ENCODE results near the gene OTOF.

OTOF gene

DNA sequence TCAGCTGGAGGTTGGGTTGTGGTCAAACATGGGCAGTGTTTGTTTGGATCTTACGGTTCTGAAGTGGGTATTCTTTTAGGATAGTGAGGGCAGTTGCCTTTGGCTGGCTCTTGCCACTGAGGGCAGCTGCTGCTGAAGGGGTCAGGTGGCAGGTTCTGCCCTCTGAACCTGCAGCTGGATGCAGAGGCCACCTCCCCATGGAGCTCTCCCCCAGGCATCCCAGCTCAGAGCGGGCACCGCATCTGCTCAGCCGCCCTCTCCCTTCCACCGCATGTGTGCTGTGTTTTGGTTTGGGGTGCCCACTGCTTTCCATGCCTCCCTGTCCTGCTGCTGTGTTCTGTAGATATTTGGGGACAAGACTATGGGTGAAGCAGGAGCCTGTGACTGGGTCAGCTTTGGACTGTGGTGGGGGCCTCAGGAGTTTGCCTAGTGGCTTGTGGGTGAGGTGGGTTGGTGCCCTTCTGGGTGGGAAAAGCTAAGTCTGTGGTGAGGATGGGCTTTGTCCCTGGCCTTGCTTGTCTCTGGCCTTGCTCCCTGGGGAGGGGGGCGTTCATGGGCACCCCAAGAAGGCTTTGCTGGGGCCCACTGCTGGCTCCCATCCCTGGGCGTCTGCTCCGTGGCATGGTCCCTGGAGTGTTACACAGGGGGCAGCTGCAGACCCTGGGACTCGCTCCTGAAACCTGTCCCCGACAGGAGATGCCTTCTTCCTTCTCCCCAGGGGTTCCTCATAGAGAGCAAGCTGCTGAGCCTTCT is 28.5 kb downstream of the OTOF start:
- DNase-seq (ENCODE audit: low spot score), result no peak

DNA sequence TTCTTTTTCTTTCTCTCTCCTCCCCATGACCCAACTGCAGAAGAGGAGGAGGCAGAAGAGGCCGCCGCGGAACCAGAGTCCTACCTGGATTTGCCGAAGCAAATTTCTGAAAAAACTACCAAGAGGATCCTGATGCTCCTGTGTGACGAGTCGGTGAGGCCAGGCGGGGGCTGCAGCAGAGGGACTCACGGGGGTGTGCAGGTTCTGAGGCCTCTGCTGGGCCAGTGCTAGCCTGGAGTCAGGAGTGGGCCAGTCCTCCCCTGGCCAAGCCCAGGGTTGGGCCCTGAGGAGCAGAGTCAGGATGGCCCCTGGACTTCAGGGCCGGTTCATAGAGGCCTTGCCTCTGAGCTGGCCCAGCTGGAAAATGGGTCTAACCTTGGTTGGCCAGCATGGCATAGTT is 29.3 kb downstream of the OTOF start:
- DNase-seq (ENCODE audit: low spot score), result no peak

DNA sequence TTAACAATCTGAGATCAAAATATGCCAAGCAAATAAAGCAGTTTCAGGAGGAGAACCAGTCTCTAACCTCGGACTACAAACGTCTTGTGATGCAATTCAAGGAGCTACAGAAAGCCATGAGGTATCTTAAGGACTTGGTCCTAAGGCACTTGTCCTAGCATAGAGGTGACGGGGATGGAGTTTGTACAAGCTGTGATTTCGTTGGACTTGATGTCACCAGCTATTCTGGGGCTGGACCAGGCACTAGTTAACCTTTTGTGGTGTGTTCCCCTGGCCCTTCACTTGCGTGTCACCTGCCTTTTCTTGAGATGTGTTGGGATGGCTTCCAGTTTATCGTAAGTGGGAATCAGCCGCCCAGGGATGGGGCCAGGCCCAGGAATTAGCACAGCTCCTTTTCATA is 33.7 kb downstream of the OTOF start:
- DNase-seq (ENCODE audit: low spot score), result no peak

DNA sequence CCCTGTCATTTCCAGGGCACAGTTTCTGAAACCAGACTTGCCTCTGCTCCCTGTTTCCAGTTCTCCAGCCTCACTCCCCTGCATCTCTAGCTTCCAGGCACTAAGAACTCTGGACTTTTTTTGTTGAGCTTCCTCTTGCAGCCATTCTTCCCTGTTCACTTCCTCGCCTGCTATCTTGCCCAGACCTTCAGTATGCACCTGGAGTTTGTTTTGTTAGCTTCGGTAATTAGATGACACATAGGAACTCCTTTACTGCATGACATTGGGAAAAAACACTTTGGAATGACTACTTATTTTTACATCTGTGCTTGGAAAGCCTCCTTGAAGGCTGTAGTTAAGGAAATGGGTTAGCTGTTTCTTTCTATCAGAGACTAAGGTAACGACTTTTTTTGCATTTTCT is 35.2 kb downstream of the OTOF start:
- no peak for DNase-seq (ENCODE audit: low spot score)

DNA sequence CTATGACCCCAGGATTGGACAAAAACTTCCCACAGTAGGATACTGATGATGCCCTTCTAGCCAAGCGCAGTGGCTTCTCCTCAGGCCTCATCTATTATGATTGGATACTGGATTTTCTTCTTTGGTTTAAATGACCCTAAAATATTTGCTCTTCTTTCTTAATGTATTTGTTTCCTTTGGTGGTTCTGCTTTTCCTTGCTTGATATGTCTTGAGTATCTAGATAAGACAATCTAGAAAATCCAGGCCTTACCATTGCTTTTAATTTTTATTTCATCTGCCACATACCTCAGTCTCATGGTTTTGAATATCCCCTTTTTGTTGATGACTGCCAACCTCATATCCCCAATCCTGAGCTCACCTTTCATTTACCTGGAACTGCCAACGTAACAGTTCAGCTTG is 35.6 kb downstream of the OTOF start:
- no peak for DNase-seq (ENCODE audit: low spot score)

DNA sequence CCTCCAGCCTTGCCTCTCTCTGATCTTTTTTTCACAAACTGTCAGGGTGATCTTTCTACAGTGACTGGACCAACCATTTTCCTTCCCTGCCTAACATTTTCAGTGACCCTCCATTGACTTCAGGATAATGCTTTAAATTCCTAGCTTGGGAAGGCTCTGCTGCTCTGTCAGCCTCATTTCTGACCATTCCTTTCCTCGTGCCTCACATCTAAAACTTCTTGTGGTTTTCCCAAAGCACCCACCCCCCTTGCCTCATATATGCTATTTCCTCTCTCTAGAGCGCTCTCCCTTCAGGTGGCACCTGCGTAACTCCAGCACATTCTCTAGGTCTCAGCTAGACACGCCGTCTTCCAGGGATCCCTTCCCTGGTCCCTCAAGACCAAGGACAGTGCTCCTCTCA is 39.0 kb downstream of the OTOF start:
- DNase-seq (ENCODE audit: low spot score), result no peak

DNA sequence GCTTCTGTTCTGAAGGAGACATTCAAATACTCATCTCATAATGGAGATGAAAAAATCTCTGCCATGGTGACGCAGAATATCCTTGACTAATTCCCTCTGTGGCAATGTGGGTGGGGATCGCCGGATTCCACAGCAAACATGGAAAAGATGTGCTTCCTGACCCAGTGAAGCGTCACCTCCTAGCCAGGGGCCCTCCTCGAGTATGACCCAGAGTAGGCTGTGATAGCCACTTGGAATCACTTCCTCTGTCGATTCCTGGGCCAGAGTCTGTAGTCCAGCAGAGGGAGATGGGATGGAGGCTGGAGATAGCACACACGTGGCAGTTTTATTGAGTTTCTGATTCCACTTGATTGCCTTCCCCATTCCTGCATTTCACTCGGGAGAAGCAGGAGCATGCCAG is 39.4 kb downstream of the OTOF start:
- no peak for DNase-seq (ENCODE audit: low spot score)

DNA sequence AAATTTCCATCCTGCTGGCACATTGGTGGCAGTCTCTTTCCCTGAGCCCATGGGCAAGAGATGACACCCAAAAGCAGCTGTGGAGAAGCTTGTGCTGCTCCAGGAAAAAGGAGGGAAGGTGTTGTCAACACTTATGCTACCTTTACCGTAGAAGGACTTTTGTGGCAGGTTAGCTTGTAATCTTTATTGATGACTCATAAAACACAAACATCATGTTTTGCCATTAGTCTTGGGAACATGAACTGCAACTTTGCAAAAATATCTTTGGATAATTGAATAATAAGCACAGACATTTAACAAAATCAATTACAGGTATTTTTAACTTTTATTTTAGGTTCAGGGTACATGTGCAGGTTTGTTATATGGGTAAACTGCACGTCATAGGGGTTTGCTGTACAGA is 42.8 kb downstream of the OTOF start:
- DNase-seq (ENCODE audit: low spot score), result no peak

DNA sequence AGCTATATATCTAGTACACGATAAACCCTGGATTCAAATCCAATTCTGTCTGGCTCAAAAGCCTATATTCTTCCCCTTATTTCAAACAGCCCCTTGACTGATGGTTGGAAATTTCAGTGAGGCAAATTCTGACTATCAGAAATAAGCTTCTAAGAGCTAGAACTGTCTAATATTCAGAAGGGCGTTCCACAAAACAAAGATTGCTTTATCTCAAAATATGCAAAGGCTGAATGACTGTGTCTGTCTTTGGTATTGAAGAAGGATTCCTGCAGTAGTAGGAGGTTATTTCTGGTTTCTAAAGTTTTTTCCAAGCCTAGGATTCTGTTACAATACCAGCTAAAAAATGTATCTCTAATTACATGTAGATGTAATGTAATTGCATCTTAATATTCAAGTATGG is 45.1 kb downstream of the OTOF start:
- peak; percentile 86 for DNase-seq (ENCODE audit: low spot score)

DNA sequence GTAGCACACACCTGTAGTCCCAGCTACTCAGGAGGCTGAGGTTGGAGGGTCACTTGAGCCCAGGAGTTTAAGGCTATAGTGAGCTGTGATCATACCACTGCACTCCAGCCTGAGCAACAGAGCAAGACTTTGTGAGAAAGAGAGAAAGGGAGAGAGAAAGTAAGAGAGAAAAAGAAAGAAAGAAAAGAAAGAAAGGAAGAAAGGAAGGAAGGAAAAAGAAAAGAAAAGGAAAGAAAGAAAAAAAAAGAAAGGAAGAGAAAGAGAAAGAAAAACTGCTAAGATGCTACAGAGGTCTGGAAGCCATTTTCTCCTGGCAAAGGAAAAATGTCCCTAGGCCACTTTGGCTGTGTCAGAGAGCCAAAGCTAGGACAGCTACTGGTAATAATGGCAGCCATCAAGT is 45.6 kb downstream of the OTOF start:
- DNase-seq (ENCODE audit: low spot score), result no peak

DNA sequence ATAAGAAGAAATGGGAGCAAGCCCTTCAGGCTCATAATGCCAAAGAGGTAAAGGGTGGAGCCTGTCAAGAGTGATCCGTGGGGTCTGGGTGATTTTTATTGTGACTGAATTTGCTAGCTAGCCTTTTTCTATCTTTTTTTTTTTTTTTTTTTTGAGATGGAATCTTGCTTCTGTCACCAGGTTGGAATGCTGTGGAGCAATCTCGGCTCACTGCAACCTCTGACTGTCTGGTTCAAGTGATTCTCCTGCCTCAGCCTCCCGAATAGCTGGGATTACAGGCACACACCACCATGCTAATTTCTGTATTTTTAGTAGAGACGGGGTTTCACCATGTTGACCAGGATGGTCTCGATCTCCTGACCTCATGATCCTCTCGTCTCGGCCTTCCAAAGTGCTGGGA is 47.1 kb downstream of the OTOF start:
- no peak for DNase-seq (ENCODE audit: low spot score)

DNA sequence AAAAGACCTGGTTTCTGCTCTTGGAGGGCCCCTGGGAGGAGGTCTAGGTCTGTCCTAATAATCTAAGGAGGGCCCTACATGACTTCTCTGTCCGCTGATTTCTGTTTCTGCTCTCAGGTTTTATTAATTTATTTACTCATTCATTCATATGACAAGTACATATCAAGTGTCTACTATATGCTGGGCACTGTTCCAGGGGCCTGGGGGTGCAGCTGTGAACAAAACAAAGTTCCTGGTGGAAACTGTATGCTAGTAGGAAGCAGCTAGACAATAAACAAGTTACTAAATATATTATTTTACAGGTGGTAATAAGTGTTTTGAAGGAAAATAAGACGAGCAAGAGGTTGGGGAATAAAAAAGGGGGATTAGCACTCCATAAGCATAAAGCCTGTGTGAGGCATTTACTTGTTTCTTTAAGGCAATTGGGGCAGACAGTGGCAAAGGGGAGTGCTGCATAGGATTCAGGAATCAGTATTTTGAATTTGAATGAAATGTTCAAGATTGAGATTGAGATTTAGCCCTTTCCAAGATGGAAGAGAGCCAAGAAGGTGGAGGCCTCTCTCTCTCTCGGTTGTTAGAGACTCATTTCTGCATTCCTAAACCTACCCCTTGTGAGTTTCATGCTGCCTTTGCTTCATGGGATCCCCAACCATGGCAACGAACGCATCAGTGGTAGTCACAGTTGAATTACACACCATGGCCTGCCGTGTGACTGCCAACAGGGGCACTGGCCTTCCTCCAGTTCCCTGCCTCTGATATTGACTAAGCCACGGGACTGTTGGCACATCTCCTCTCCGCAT is 47.9 kb downstream of the OTOF start:
- no peak for DNase-seq (ENCODE audit: low spot score)

DNA sequence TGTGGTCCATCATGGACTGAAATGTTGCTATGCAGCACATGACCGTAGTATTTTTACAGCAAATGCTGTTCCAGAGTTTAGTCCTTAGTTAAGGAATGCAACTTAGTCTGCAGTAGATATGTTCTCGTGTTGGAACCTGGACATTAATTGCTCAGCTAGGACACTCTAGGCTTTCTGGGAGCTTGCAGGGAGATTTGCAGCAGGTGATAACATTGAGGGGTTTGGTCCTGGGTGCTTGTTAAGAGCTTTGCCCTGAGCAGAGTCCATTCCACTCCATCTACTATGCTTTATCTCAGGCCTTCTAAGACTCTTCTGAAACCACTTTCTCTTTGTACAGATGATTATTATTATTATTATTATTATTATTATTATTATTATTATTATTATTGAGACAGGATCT is 49.1 kb downstream of the OTOF start:
- no peak for DNase-seq (ENCODE audit: low spot score)

DNA sequence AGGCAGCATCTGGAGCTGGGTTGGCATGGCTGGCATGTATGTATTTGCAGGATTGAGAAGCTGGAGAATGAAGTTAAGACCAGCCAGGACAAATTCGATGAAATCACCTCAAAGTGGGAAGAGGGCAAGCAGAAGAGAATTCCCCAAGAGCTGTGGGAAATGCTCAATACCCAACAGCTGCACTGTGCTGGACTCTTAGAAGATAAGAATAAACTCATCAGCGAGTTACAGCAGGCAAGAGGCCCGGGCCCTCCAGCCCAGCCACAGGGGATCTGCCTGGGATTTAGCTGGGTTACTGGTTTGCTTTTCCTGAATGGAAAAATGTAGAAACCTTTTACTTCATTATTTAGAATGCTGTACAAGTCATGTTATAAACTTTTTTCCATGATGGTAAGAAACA is 53.7 kb downstream of the OTOF start:
- no peak for DNase-seq (ENCODE audit: low spot score)

DNA sequence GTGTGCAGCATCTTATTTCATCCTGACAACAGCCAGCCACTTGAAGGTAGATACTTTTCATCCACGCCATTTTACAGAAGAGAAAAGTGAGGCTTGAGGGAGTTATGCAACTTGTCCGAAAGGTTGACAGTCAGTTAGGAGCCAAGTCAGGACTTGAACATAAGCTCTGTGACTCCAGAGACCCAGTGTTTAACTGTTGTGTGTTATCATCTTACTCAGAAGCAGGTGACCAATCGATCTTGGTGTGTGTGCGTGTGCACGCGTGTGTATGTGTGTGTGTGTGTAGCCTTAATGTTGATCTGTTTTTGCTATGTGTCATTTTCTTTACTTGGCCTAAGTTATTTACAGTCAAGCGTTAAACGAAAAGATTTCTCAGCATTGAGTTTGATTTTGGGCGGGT is 54.2 kb downstream of the OTOF start:
- no peak for DNase-seq (ENCODE audit: low spot score)

DNA sequence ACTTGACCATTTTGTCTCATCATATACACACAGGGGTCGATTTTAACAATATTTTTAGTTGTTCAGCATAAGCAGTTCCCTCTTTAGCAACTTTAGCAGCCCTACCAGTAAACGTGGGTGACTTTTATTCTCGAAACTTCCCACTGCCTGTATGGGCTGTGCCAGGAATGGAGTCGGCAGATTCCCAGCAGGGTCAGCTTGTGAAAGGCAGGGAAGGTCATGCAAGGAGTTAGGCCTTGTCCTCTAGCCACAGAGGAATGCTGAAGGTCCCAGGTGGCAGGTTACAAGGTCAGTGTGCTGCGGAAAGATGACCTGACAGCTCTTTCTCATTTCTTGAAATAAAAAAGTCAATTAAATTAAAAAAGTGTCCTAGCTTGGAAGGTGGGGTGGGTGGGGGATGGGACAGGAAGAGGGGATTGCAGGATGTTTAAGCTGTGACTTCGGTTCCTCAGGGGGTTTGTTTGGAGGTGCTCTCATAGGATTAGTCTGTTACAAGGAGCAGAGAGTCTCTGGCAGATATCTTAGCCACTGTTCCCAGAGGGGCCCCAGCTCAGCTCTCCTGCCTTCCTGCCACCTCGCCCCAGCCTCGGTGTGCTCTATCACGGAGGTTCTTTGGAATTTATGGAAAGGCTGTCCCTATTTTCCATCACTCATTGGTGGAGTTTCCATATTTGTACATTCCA is 54.8 kb downstream of the OTOF start:
- no peak for DNase-seq (ENCODE audit: low spot score)

DNA sequence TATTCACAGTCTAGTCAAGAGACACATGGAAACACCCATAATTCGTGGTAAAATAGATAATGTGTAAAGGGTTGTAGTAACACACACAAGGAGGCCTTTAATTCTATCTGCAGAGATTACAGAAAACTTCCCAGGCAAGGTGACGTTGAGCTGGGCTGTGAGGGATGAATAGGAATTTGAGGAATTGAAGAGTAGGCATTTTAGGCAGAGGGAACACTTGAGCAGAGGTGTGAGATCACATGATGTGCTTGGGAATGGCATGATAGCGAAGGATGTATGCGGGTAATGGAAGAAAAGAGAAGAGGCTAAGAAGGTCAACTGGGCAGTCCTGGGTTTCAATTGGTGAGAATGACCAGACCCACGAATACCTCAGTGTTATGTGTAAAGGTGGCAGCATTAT is 56.0 kb downstream of the OTOF start:
- no peak for DNase-seq (ENCODE audit: low spot score)

DNA sequence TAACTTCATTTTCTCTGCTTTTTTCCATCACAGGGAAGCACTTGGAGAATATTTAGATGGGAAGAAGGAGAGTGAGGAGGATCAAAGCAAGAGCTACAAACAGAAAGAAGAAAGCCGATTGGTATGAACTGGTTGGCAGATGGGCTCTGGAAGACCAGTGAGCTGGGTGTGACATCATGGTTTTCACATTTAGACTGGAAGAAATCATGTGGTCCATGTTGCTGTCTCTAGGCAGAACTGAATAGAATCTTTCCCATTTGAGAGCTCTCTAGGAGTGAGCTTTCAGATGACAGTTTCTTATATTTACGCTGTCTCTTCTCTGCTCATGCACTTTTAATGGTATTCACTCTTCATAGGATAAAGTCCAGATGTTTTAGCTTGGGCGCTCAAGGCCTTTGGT is 63.6 kb downstream of the OTOF start:
- no peak for DNase-seq (ENCODE audit: low spot score)

DNA sequence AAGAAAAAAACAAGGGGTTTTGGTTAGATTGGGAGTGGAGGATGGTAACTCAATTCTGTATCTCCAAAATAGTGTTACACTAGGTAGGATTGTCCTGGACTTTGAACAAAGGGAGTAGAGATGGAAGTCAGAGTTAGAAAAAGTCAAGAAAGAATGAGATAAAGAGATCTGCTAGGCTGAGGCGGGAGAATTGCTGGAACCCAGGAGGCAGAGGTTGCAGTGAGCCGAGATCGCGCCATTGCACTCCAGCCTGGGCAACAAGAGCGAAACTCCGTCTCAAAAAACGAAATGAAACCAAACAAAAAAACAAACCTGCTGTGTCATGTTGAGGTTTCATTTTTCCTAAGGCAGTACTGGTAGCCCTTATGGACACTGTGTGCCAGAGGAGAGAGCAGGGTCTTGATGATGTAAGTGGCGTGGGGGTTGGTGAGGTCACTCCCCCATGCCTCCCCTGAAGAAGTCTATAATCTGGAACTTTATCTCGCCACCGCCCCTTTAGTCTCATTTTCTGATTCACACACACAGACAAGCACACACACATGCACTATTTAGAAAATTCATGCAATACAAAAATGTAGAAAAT is 65.7 kb downstream of the OTOF start:
- no peak for DNase-seq (ENCODE audit: low spot score)

DNA sequence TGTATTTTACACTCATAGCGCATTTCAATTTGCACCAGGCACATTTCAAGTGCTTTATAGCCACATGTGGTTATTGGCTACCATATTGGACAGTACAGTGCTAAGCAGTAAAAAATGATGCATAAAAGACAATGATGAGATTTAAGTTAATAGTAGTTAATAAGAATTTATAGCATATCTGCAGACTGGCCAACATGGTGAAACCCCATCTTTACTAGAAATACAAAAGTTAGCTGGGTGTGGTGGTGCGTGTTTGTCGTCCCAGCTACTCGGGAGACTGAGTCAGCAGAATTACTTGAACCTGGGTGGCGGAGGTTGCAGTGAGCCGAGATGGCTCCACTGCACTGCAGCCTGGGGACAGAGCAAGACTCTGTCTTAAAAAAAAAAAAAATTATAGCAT is 66.5 kb downstream of the OTOF start:
- no peak for DNase-seq (ENCODE audit: low spot score)

DNA sequence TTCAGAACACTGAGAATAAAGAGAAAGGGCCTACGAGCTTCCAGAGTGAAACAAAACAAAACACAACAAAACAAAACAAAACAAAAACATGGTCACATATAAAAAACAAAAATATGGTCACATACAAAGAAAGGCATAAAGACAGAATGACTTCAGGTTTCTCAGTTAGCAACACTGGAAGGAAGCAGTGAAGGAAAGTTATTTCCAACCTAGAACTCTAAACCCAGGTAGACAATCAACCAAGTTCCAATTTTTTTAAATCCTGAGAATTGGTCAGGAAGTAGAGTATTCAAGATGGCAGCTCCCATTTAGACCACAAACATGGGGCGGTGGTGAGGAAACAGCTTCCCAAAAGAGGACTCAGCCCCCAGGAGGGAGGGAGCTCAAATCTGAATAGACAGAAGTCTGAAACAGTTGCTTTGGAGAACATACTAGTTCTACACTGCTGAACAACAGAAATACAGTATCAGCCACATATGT is 67.1 kb downstream of the OTOF start:
- no peak for DNase-seq (ENCODE audit: low spot score)

DNA sequence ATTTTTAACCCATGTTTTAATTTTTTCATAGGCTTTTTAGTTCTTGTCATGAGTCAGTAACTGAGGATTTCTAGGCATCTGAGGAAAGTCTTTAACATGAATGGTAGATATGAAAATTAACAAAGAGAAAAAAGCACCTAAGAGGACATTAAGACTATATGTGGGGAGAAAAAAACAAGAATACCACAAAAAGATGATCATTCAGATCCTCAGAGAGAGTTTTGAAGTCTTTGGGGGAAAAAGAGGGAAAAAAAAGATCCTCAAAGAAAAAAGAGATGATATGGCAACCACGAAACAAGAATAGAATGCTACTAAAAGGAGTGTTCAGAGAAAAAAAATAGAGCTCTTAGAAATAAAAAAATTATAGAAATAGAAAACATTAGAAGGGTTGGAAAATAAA is 68.1 kb downstream of the OTOF start:
- no peak for DNase-seq (ENCODE audit: low spot score)

DNA sequence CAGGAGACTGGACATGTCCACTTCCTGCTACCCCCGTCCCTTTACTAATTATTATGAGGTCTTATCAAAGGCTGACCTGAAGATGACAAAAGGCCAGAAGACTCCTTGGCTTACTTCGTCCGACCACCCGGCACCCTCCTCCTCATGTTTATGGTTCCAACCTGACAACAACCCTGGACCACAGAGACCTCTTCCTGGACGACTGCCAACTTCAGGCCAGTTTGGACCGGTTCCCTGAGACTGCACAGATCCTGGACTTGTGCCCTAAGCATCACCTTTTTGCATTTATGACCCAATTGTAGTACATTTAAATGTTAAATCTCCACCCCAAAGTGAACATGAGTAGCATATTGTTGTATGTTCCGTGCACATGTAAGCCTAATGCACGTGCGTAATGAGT is 70.4 kb downstream of the OTOF start:
- DNase-seq (ENCODE audit: low spot score), result no peak
